Colonic mucosa (tissue), 4 donors: Measurements from ENCODE around the gene DGKB. TPM values are rescaled to one million over a fixed set of nuclear protein-coding genes. Genes with fewer than 3 reads are reported as not detected.

Experiments
- DNase-seq: peaks from one replicate; pipeline ENCODE4 v3.0.0-alpha.2; 2020
- H3K27ac ChIP-seq: fragments of 200-600 bp; one replicate; pipeline ENCODE4 v1.8.0; 2021
- H3K27me3 ChIP-seq: fragments of 200-600 bp; one replicate; pipeline ENCODE4 v1.8.0; 2021
- H3K36me3 ChIP-seq: fragments of 200-600 bp; one replicate; pipeline ENCODE4 v1.8.0; 2021
- H3K4me1 ChIP-seq: fragments of 200-600 bp; one replicate; pipeline ENCODE4 v1.8.0; 2021; ENCODE audit warnings: mild to moderate bottlenecking
- H3K4me3 ChIP-seq: fragments of 200-600 bp; one replicate; pipeline ENCODE4 v1.8.0; 2021
- H3K9ac ChIP-seq, 2 donors: one replicate each; pipeline ENCODE4 v1.7.0; 2013; ENCODE audit warnings: control low read depth in 2 of 2, low read depth in 2 of 2, low read length in 2 of 2
- H3K9me3 ChIP-seq: fragments of 200-600 bp; one replicate; pipeline ENCODE4 v1.8.0; 2021
- intact Hi-C: fragments of 100-400 bp; cut with DNase I; formaldehyde crosslinking; loops from one replicate; pipeline ENCODE4 v1.14.1; 2022
- total RNA-seq, 2 donors: library from RNA; stranded (reverse); fragmentation: NEBNext Ultra II Directional in 1 of 2; extraction: Animal tissue kit (Norgen Biotek cat#: 25700) in 1 of 2; gene quantifications; one replicate each; pipeline ENCODE4 v1.2.1, GENCODE V29; 2021
- TF ChIP-seq, protein P1 (sequence below): fragments of 200-600 bp; IDR thresholded peaks from one replicate; pipeline ENCODE4 v1.8.0; 2022; ENCODE audit warnings: antibody characterized with exemption, mild to moderate bottlenecking
- donor health status: healthy.
- donor health status: DM: no; HTN: no; CAD: no.
- donor health status: DM: no; HTN: no; CAD: no.

The DGKB gene
- total RNA-seq, 2 donors from 2014 or later, result 0.25 to 0.61 TPM

DNA sequence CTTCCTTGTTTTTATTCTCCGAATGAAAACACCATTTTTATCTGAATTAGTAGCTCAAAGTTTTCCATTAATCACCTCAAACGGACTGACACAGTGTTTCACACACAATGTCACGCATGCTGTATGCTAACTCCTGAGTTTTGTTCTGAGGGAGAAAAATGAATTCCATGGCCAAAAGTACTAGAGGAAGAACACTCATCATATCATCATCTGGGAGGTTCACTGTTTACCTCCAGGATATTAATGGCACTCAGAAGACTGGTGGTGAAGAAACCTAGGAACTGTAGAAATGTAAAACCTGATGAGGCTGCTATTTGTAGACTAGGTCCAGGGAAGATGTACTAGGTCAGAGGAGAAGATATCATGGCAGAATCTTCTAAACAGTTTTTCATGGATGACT, 517.5 kb downstream of the DGKB start:
- Histone ChIP-seq H3K9me3 (no peaks in the 10 kb centered on the region), H3K9ac (no peak overlapping the region), H3K27ac (no peak overlapping the region), H3K4me3 (no peak overlapping the region), H3K27me3 (no peaks in the 10 kb centered on the region), H3K4me1 (no peaks in the 10 kb centered on the region), H3K36me3 (no peaks in the 10 kb centered on the region)
- no peak for DNase-seq
- intact Hi-C loops, result no loop called here
- TF ChIP-seq, protein P1, sequence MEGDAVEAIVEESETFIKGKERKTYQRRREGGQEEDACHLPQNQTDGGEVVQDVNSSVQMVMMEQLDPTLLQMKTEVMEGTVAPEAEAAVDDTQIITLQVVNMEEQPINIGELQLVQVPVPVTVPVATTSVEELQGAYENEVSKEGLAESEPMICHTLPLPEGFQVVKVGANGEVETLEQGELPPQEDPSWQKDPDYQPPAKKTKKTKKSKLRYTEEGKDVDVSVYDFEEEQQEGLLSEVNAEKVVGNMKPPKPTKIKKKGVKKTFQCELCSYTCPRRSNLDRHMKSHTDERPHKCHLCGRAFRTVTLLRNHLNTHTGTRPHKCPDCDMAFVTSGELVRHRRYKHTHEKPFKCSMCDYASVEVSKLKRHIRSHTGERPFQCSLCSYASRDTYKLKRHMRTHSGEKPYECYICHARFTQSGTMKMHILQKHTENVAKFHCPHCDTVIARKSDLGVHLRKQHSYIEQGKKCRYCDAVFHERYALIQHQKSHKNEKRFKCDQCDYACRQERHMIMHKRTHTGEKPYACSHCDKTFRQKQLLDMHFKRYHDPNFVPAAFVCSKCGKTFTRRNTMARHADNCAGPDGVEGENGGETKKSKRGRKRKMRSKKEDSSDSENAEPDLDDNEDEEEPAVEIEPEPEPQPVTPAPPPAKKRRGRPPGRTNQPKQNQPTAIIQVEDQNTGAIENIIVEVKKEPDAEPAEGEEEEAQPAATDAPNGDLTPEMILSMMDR, result no peak

DNA sequence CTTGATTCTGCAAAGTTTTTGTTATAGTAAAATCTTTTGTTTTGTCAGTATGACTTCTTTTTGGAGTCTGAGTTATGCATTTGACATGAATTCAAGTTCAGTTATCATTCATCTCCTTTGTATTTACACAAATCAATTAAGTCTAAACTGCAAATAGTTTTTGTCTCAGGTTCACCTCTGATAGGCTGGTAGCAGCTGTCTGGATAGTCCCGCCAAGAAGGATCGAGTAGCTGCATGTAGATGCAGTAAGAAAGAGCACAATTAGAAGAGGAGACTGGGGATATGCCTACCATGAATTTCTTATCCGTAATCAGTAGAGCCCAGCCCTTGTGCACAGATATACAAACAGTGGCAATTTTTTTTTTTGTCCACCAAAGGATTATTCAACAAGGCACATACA, 520.6 kb downstream of the DGKB start:
- Histone ChIP-seq H3K36me3 (no peaks in the 10 kb centered on the region), H3K4me1 (no peaks in the 10 kb centered on the region), H3K9me3 (no peaks in the 10 kb centered on the region), H3K27ac (no peak overlapping the region), H3K27me3 (no peaks in the 10 kb centered on the region), H3K9ac (no peak overlapping the region), H3K4me3 (no peak overlapping the region)
- DNase-seq, result no peak
- intact Hi-C loops, result no loop called here
- TF ChIP-seq, protein P1, result no peak

DNA sequence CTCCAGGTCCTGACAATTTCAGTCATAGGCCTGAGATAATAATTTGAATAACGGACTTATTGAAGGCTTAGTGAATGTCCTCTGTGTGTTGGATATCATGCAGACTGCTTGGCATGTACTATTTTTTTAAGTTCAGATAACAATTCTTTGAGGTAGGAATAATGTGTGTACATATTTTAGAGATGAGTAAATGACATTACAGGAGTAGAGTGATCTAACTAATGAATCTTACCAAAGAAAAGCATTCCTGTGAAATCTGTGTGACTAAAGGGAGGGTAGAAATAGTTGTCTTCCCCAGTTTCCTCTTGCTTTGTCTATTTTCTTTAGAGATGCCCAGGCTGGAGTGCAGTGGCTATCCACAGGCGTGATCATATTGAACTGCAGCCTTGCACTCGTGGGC, 521.2 kb downstream of the DGKB start:
- no peaks in the 10 kb centered on the region for H3K36me3 ChIP-seq
- DNase-seq, result no peak
- no peak overlapping the region for H3K9ac ChIP-seq
- H3K27ac ChIP-seq, result no peak overlapping the region
- intact Hi-C loops, result no loop called here
- H3K4me3 ChIP-seq, result no peak overlapping the region
- no peaks in the 10 kb centered on the region for H3K27me3 ChIP-seq
- TF ChIP-seq, protein P1, result no peak
- no peaks in the 10 kb centered on the region for H3K9me3 ChIP-seq
- H3K4me1 ChIP-seq, result no peaks in the 10 kb centered on the region

DNA sequence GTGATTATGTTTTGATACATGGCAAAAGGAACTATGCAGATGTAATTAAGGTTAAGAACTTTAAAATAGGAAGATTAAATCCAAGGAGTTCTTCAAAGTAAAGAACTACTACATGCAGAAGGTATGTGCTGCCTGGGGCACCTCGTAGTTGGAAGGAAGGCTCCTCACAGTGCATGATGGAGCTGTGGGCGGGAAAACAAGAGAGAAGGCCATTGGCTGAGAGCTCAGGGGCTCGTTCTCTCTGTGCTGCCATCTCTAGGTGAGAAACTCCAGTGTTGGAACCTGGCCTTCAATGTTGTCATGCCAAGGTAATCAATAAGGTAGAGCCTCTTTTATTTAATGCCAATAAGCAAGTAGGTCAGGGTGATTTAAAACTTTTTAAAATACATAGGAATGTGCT, 521.7 kb downstream of the DGKB start:
- no peak overlapping the region for H3K4me3 ChIP-seq
- H3K36me3 ChIP-seq, result no peaks in the 10 kb centered on the region
- TF ChIP-seq, protein P1, result no peak
- no peak for DNase-seq
- H3K27ac ChIP-seq, result no peak overlapping the region
- H3K9ac ChIP-seq, result no peak overlapping the region
- H3K4me1 ChIP-seq, result no peaks in the 10 kb centered on the region
- intact Hi-C loops, result no loop called here
- no peaks in the 10 kb centered on the region for H3K27me3 ChIP-seq
- H3K9me3 ChIP-seq, result no peaks in the 10 kb centered on the region

DNA sequence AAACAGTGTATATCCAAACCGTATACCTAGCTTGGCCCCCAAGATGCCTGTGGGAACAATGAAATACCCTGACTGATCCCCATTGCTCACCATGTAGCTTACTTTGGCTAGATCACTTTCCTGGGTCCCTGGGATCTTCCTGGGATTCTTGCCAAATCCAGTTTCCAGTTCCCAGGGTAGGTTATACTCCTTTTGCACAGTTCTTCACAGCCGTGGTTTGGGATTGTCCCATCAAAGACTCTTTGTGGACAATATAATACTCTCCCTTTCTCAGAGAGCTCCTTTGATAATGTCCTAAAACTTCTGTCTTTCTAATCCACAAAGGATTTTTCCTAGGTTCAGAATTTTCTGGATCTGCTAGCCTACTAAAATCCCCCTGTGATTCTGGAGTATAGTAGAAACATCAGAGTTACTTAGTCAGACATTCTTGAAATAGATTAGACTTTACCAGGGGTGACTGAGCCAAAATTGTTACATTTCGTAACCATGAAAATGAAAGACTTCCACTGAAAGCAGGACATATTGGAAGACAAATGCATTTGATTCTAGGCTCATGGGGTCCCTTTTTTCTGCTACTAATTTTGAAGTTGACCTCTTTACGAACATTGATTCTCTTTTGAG, 524.8 kb downstream of the DGKB start:
- no peaks in the 10 kb centered on the region for H3K9me3 ChIP-seq
- no peak overlapping the region for H3K9ac ChIP-seq
- no peaks in the 10 kb centered on the region for H3K36me3 ChIP-seq
- intact Hi-C loops, result no loop called here
- no peak overlapping the region for H3K27ac ChIP-seq
- H3K4me3 ChIP-seq, result no peak overlapping the region
- TF ChIP-seq, protein P1, result no peak
- H3K4me1 ChIP-seq, result no peaks in the 10 kb centered on the region
- no peaks in the 10 kb centered on the region for H3K27me3 ChIP-seq
- no peak for DNase-seq
